Neutrophil (primary cell): ENCODE data around the gene TENM3.

Source experiments
- H3K27ac ChIP-seq: fragments of 200-600 bp; sonication (generic); 2 replicates; pipeline ENCODE4 v1.5.1; 2016; ENCODE audit warnings: mild to moderate bottlenecking, moderate library complexity
- H3K27me3 ChIP-seq: fragments of 200-600 bp; sonication (generic); 2 replicates; pipeline ENCODE4 v1.6.0; 2016; ENCODE audit warnings: mild to moderate bottlenecking
- H3K36me3 ChIP-seq: fragments of 200-600 bp; sonication (generic); 2 replicates; pipeline ENCODE4 v1.5.1; 2017
- H3K4me1 ChIP-seq, 2 experiments: fragments of 200-600 bp in 1 of 2; sonication (generic) in 1 of 2; 1 replicate in 1 of 2; 2 replicates in 1 of 2; pipeline versions ENCODE4 v1.5.1 to v1.6.1; 2013 to 2016; ENCODE audit warnings: low read depth in 1 of 2, low read length in 1 of 2, mild to moderate bottlenecking in 1 of 2, moderate library complexity in 1 of 2; ENCODE audit not compliant: control insufficient read depth in 1 of 2, insufficient read depth in 1 of 2
- H3K4me3 ChIP-seq, 2 experiments: fragments of 200-600 bp in 1 of 2; sonication (generic) in 1 of 2; 1 replicate in 1 of 2; 2 replicates in 1 of 2; pipeline ENCODE4 v1.5.1; 2013 to 2016; ENCODE audit warnings: low read depth in 1 of 2, low read length in 1 of 2, mild to moderate bottlenecking in 1 of 2, moderate library complexity in 1 of 2
- H3K9me3 ChIP-seq: fragments of 200-600 bp; sonication (generic); 2 replicates; pipeline ENCODE4 v1.5.1; 2016
- CTCF ChIP-seq: fragments of 200-600 bp; sonication (generic); IDR thresholded peaks from 2 replicates; pipeline ENCODE4 v1.5.1; 2016; ENCODE audit warnings: antibody characterized with exemption

The TENM3 gene

GRCh38 chr4:182268966-182269365, 25.8 kb downstream of the TENM3 start:
- Histone ChIP-seq H3K9me3 (no peaks in the 10 kb centered on the region), H3K27ac (no peak overlapping the region), H3K27me3 (no peaks in the 10 kb centered on the region), H3K4me3 (no peak overlapping the region), H3K4me1 (no peaks in the 10 kb centered on the region), H3K36me3 (no peaks in the 10 kb centered on the region)
- no peak for TF ChIP-seq CTCF

GRCh38 chr4:182271731-182272130, 28.5 kb downstream of the TENM3 start:
- no peak overlapping the region for H3K27ac ChIP-seq
- no peak for TF ChIP-seq CTCF
- H3K4me1 ChIP-seq: no peaks in the 10 kb centered on the region
- no peaks in the 10 kb centered on the region for H3K9me3 ChIP-seq
- H3K36me3 ChIP-seq: no peaks in the 10 kb centered on the region
- no peaks in the 10 kb centered on the region for H3K27me3 ChIP-seq
- H3K4me3 ChIP-seq: no peak overlapping the region

- no peaks in the 10 kb centered on the region for H3K9me3 ChIP-seq
- no peak overlapping the region for H3K27ac ChIP-seq
- H3K27me3 ChIP-seq: no peaks in the 10 kb centered on the region
- no peak for TF ChIP-seq CTCF
- H3K36me3 ChIP-seq: no peaks in the 10 kb centered on the region
- no peak overlapping the region for H3K4me3 ChIP-seq
- no peaks in the 10 kb centered on the region for H3K4me1 ChIP-seq
These were observed 28.9 kb downstream of the TENM3 start for GRCh38 chr4:182272151-182272550.

- no peak overlapping the region for H3K4me3 ChIP-seq
- no peaks in the 10 kb centered on the region for H3K9me3 ChIP-seq
- TF ChIP-seq CTCF: no peak
- no peaks in the 10 kb centered on the region for H3K36me3 ChIP-seq
- no peaks in the 10 kb centered on the region for H3K27me3 ChIP-seq
- H3K4me1 ChIP-seq: no peaks in the 10 kb centered on the region
- H3K27ac ChIP-seq: no peak overlapping the region
These were observed 30.2 kb downstream of the TENM3 start for GRCh38 chr4:182273191-182273935.

- H3K4me3 ChIP-seq: no peak overlapping the region
- no peak for TF ChIP-seq CTCF
- no peaks in the 10 kb centered on the region for H3K36me3 ChIP-seq
- H3K27ac ChIP-seq: no peak overlapping the region
- no peaks in the 10 kb centered on the region for H3K9me3 ChIP-seq
- H3K4me1 ChIP-seq: no peaks in the 10 kb centered on the region
- no peaks in the 10 kb centered on the region for H3K27me3 ChIP-seq
These were observed 33.3 kb downstream of the TENM3 start for GRCh38 chr4:182276210-182277109.
